Neural progenitor cell (in vitro differentiated cells): ENCODE results near the gene LARGE1. TPM values are rescaled to one million over a fixed set of nuclear protein-coding genes. Genes with fewer than 3 reads are reported as not detected.

Source experiments
- DNase-seq: peaks from one replicate; pipeline ENCODE4 v3.0.0-alpha.2; 2016; ENCODE audit warnings: low spot score
- H2AFZ ChIP-seq: fragments of 200-600 bp; sonication (generic); replicated peaks from 2 replicates; pipeline ENCODE4 v1.6.1; 2016; ENCODE audit warnings: antibody characterized with exemption
- H3F3A ChIP-seq: fragments of 200-600 bp; sonication (generic); 2 replicates; pipeline ENCODE4 v1.6.1; 2016; ENCODE audit warnings: antibody characterized with exemption, low read depth
- H3K27ac ChIP-seq: fragments of 200-600 bp; sonication (generic); 2 replicates; pipeline ENCODE4 v1.5.1; 2016; ENCODE audit warnings: mild to moderate bottlenecking
- H3K27me3 ChIP-seq: fragments of 200-600 bp; sonication (generic); 2 replicates; pipeline ENCODE4 v1.6.1; 2016; ENCODE audit warnings: mild to moderate bottlenecking, moderate library complexity
- H3K36me3 ChIP-seq: fragments of 200-600 bp; sonication (generic); 2 replicates; pipeline ENCODE4 v1.5.1; 2016
- H3K4me1 ChIP-seq: fragments of 200-600 bp; sonication (generic); 2 replicates; pipeline ENCODE4 v1.6.1; 2016; ENCODE audit warnings: mixed run types
- H3K4me2 ChIP-seq: fragments of 200-600 bp; sonication (generic); 2 replicates; pipeline ENCODE4 v1.6.1; 2016
- H3K4me3 ChIP-seq: fragments of 200-600 bp; sonication (generic); 2 replicates; pipeline ENCODE4 v1.5.1; 2016
- H3K79me2 ChIP-seq: fragments of 200-600 bp; sonication (generic); 2 replicates; pipeline ENCODE4 v1.6.1; 2016; ENCODE audit warnings: low read depth
- H3K9ac ChIP-seq: fragments of 200-600 bp; sonication (generic); 2 replicates; pipeline ENCODE4 v1.6.1; 2016
- H3K9me3 ChIP-seq: fragments of 200-600 bp; sonication (generic); 2 replicates; pipeline ENCODE4 v1.5.1; 2016; ENCODE audit warnings: low read depth
- H4K20me1 ChIP-seq: fragments of 200-600 bp; sonication (generic); 2 replicates; pipeline ENCODE4 v1.6.1; 2016; ENCODE audit warnings: low read depth
- H3K27ac Mint-ChIP-seq: 3 replicates; pipeline ENCODE4 v1.8.0; 2021; ENCODE audit warnings: mixed read lengths
- H3K27me3 Mint-ChIP-seq: 2 replicates; pipeline ENCODE4 v1.8.0; 2022; ENCODE audit warnings: low read depth, mild to moderate bottlenecking, inconsistent platforms, moderate library complexity, mixed read lengths; ENCODE audit not compliant: insufficient read depth
- H3K36me3 Mint-ChIP-seq: 3 replicates; pipeline ENCODE4 v1.8.0; 2021; ENCODE audit warnings: mixed read lengths
- H3K4me1 Mint-ChIP-seq: 3 replicates; pipeline ENCODE4 v1.8.0; 2021; ENCODE audit warnings: mixed read lengths
- H3K4me3 Mint-ChIP-seq: 3 replicates; pipeline ENCODE4 v1.8.0; 2021; ENCODE audit warnings: mild to moderate bottlenecking, moderate library complexity, mixed read lengths
- H3K9me3 Mint-ChIP-seq: 3 replicates; pipeline ENCODE4 v1.8.0; 2020; ENCODE audit warnings: mixed read lengths
- EZH2 ChIP-seq: fragments of 200-600 bp; sonication (generic); IDR thresholded peaks from 2 replicates; pipeline ENCODE4 v1.6.1; 2017; ENCODE audit warnings: antibody characterized with exemption, mild to moderate bottlenecking, moderate library complexity
- EZH2phosphoT487 ChIP-seq: fragments of 200-600 bp; sonication (generic); IDR thresholded peaks from 2 replicates; pipeline ENCODE4 v1.6.1; 2017; ENCODE audit warnings: antibody characterized with exemption
- total RNA-seq: library from RNA; depleted of rRNA; stranded (reverse); fragments of >200 nt; gene quantifications from 2 replicates; pipeline ENCODE4 v1.2.3, GENCODE V29; 2015; ENCODE audit warnings: low replicate concordance
- TF ChIP-seq, protein P1 (sequence below): fragments of 200-600 bp; sonication (generic); IDR thresholded peaks from 2 replicates; pipeline ENCODE4 v1.5.1; 2017; ENCODE audit warnings: antibody characterized with exemption, mild to moderate bottlenecking

LARGE1 gene
- total RNA-seq, 1 donor from 2014 or later: 24.9 TPM

DNA sequence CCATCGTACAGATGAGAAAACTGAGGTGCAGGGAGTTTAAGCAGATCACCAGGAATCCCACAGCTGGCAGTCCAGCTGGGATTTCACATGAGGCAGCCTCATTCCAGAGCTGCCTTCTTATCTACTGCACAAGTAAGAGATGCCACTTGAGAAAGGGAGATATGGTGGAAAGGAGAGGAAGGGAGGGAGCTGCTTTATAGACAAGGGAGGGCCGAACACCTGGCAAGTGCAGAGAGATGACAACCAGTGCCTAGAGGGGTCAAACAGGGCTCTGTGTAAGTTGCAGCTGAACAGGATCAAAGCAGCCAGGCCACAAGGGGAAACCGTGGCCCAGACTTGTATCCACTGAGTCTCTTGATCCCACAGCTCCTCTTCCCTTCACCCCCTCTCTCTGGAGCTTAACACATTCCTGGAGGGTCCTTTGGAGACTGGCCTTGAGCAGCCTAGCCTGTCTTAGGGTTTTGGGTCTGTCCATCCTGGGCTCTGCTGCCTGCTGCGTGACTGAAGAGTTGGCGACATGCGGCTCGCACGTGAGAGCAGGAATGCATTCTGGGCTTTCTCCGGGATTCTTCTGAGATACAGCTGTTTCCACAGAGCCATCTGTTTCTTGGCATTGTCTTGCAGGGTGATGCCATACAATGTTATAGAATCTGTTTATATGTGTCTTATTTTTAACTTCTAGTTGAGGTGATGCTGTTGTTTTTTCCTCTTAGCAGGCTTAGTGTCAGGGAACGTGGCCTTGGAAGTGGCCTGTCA, 593.6 kb downstream of the LARGE1 start:
- H3K4me1 Mint-ChIP-seq: peaks cover 10% of the 10 kb centered on the region
- H2AFZ ChIP-seq: no peak overlapping the region
- H3F3A ChIP-seq: no peaks in the 10 kb centered on the region
- no peaks in the 10 kb centered on the region for H4K20me1 ChIP-seq
- no peak overlapping the region for H3K4me3 ChIP-seq
- peaks cover 9% of the 10 kb centered on the region for H3K36me3 Mint-ChIP-seq
- no peak overlapping the region for H3K4me3 Mint-ChIP-seq
- no peaks in the 10 kb centered on the region for H3K27me3 Mint-ChIP-seq
- no peak overlapping the region for H3K27ac ChIP-seq
- H3K4me1 ChIP-seq: no peaks in the 10 kb centered on the region
- H3K9me3 ChIP-seq: no peaks in the 10 kb centered on the region
- TF ChIP-seq, protein P1, sequence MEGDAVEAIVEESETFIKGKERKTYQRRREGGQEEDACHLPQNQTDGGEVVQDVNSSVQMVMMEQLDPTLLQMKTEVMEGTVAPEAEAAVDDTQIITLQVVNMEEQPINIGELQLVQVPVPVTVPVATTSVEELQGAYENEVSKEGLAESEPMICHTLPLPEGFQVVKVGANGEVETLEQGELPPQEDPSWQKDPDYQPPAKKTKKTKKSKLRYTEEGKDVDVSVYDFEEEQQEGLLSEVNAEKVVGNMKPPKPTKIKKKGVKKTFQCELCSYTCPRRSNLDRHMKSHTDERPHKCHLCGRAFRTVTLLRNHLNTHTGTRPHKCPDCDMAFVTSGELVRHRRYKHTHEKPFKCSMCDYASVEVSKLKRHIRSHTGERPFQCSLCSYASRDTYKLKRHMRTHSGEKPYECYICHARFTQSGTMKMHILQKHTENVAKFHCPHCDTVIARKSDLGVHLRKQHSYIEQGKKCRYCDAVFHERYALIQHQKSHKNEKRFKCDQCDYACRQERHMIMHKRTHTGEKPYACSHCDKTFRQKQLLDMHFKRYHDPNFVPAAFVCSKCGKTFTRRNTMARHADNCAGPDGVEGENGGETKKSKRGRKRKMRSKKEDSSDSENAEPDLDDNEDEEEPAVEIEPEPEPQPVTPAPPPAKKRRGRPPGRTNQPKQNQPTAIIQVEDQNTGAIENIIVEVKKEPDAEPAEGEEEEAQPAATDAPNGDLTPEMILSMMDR: no peak
- TF ChIP-seq EZH2 (no peak), EZH2phosphoT487 (no peak)
- no peak for DNase-seq
- no peaks in the 10 kb centered on the region for H3K36me3 ChIP-seq
- no peak overlapping the region for H3K4me2 ChIP-seq
- H3K79me2 ChIP-seq: no peaks in the 10 kb centered on the region
- no peaks in the 10 kb centered on the region for H3K27me3 ChIP-seq
- H3K9me3 Mint-ChIP-seq: no peaks in the 10 kb centered on the region
- H3K9ac ChIP-seq: no peak overlapping the region
- peak overlapping the region; percentile 72 for H3K27ac Mint-ChIP-seq

DNA sequence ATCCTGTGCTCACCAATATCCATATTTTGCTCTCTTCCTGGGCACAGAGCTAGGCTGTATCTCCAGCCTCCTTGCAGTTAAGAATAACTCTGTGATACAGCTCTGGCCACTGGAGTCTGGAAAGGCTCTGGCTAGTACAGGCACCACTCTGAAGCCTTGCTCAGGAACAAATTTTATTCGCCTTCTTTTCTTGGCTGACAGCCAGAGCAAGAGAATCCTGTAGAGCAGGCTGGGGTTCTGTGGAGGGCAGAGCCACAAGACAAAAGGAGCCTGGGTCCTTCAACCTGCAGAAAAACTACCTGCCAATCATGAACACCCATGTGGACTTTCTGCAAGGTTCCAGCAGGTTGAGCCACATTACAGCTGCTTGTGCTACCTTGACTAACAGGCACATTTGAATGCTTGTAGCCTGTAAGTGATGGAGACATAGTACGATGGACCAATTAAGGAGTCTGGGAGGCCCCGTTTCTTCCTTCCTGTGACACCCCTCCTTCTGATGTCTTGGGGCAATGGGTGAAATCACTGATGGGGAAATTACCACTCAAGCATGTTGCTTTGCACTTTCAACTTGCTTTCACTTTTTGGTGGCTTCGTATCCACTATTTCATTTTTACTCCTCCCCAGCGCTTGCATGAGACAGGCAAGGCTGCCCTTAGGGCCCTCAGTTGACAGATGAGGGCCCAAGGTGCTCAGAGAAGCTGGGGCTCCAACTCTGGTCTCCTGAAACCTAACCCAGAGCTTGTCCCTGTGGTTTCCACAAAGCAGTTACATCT, 594.9 kb downstream of the LARGE1 start:
- Mint-ChIP-seq H3K27me3 (no peaks in the 10 kb centered on the region), H3K9me3 (no peaks in the 10 kb centered on the region), H3K4me1 (peaks cover 10% of the 10 kb centered on the region), H3K27ac (peak overlapping the region; percentile 14), H3K4me3 (no peak overlapping the region), H3K36me3 (peaks cover 6% of the 10 kb centered on the region)
- H3K36me3 ChIP-seq: no peaks in the 10 kb centered on the region
- no peak overlapping the region for H3K27ac ChIP-seq
- H3F3A ChIP-seq: no peaks in the 10 kb centered on the region
- H3K9me3 ChIP-seq: no peaks in the 10 kb centered on the region
- TF ChIP-seq EZH2: no peak
- TF ChIP-seq EZH2phosphoT487: no peak
- TF ChIP-seq, protein P1: no peak
- no peaks in the 10 kb centered on the region for H4K20me1 ChIP-seq
- H3K4me1 ChIP-seq: no peaks in the 10 kb centered on the region
- no peak for DNase-seq
- H3K9ac ChIP-seq: no peak overlapping the region
- H3K27me3 ChIP-seq: no peaks in the 10 kb centered on the region
- no peak overlapping the region for H3K4me2 ChIP-seq
- no peak overlapping the region for H3K4me3 ChIP-seq
- H2AFZ ChIP-seq: no peak overlapping the region
- no peaks in the 10 kb centered on the region for H3K79me2 ChIP-seq

DNA sequence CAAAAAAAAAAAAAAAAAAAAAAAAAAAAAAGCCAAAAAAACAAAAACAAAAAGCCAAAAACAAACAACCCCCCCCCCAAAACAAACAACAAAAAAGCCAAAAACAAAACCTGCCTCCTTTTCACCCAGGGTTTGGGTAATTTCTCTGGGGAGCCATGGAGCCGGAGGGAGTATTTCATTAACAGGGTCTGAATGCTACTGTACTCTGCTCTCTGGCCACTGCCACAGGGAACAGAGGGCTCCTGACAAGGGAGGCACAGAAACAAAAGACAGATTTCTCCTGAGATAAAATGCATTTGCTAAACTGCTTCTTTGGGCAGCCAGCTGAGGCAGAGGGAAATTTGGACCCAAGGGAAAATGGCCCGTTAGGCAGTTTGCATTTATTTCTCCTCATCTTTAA, 596.0 kb downstream of the LARGE1 start:
- H2AFZ ChIP-seq: no peak overlapping the region

More for the DNA sequence above, 596.0 kb downstream of the LARGE1 start:
- peaks cover 6% of the 10 kb centered on the region for H3K36me3 Mint-ChIP-seq
- no peaks in the 10 kb centered on the region for H3K27me3 Mint-ChIP-seq
- H3K27ac ChIP-seq: no peak overlapping the region
- DNase-seq: no peak
- no peak overlapping the region for H3K4me2 ChIP-seq
- no peaks in the 10 kb centered on the region for H3K9me3 Mint-ChIP-seq
- peaks cover 10% of the 10 kb centered on the region for H3K4me1 Mint-ChIP-seq
- H3K9ac ChIP-seq: no peak overlapping the region
- TF ChIP-seq, protein P1: no peak
- no peak for TF ChIP-seq EZH2phosphoT487
- TF ChIP-seq EZH2: no peak
- H3K27ac Mint-ChIP-seq: no peak overlapping the region
- no peaks in the 10 kb centered on the region for H3K27me3 ChIP-seq
- H4K20me1 ChIP-seq: no peaks in the 10 kb centered on the region
- no peak overlapping the region for H3K4me3 ChIP-seq
- no peak overlapping the region for H3K4me3 Mint-ChIP-seq
- no peaks in the 10 kb centered on the region for H3K79me2 ChIP-seq
- no peaks in the 10 kb centered on the region for H3F3A ChIP-seq
- no peaks in the 10 kb centered on the region for H3K4me1 ChIP-seq
- H3K36me3 ChIP-seq: no peaks in the 10 kb centered on the region
- no peaks in the 10 kb centered on the region for H3K9me3 ChIP-seq
